ENCODE measurements around the gene TAMALIN. TPM values are rescaled to one million over a fixed set of nuclear protein-coding genes. Genes with fewer than 3 reads are reported as not detected.

The TAMALIN gene
- total RNA-seq, 1 experiment from 2014 or later, result 0.39 TPM

Small RNAs within 50 kb of the gene (small RNA-seq; reads per million reads assigned to genes)
- gene RNU6-574P, result not detected

Other genes with a start within 250 kb of the TAMALIN start
- gene FIGNL2, start 158.2 kb upstream of the TAMALIN start, total RNA-seq (2014; rRNA removed; shearing (Covaris generic)), result 0.10 and 0.33 TPM in 2 replicates
- gene ANKRD33, start 118.8 kb upstream of the TAMALIN start, total RNA-seq (2014; rRNA removed; shearing (Covaris generic)), result not detected in 2 replicates
- 0.87 and 1.0 TPM in 2 replicates for gene ACVRL1, start 99.4 kb upstream of the TAMALIN start, total RNA-seq (2014; rRNA removed; shearing (Covaris generic))
- gene ACVR1B, start 55.2 kb upstream of the TAMALIN start, total RNA-seq (2014; rRNA removed; shearing (Covaris generic)), result 7.1 and 7.7 TPM in 2 replicates
- gene NR4A1, start 44.5 kb downstream of the TAMALIN start, total RNA-seq (2014; rRNA removed; shearing (Covaris generic)), result 0.88 and 1.2 TPM in 2 replicates
- gene ATG101, start 63.0 kb downstream of the TAMALIN start, total RNA-seq (2014; rRNA removed; shearing (Covaris generic)), result 75.0 and 105 TPM in 2 replicates
- gene SMIM41, start 72.8 kb downstream of the TAMALIN start, total RNA-seq (2014; rRNA removed; shearing (Covaris generic)), result not detected in 2 replicates
- gene KRT80, start 185.1 kb downstream of the TAMALIN start, total RNA-seq (2014; rRNA removed; shearing (Covaris generic)), result 6.7 and 8.2 TPM in 2 replicates
- 4.9 and 5.1 TPM in 2 replicates for gene KRT7, start 226.3 kb downstream of the TAMALIN start, total RNA-seq (2014; rRNA removed; shearing (Covaris generic))

Data from HT1080 (cell line).